Activated CD4-positive, alpha-beta T cell treated with anti-CD3 and anti-CD28 coated beads, Interleukin-2, amount 10 ng/mL, durations not matched to agents 7 days and 5 days (primary cell): ENCODE measurements around the gene SEC16A. TPM values are rescaled to one million over a fixed set of nuclear protein-coding genes. Genes with fewer than 3 reads are reported as not detected.
"Not testable (repeated sequence)": the region's sequence is repeated elsewhere in the genome, so short reads cannot be mapped to it uniquely, and the experiment has no call there.

ENCODE experiments used
- CTCF ChIA-PET: fragments of 350-600 bp; sonication (Branson Sonifier 250); formaldehyde crosslinking; loops from one replicate; lab custom pipeline; 2021; ENCODE audit warnings: antibody characterized with exemption; lab: Charles Lee
- POLR2A ChIA-PET: fragments of 350-600 bp; sonication (Branson Sonifier 250); formaldehyde crosslinking; loops from one replicate; lab custom pipeline; 2021; ENCODE audit warnings: antibody characterized with exemption; lab: Charles Lee
- DNase-seq: peaks from one replicate; pipeline ENCODE4 v3.0.0-alpha.2; 2020
- H3K27ac Mint-ChIP-seq: one replicate; pipeline ENCODE4 v1.8.0; 2021; ENCODE audit warnings: mild to moderate bottlenecking, moderate library complexity, mixed read lengths
- H3K27me3 Mint-ChIP-seq: one replicate; pipeline ENCODE4 v1.8.0; 2021; ENCODE audit warnings: mixed read lengths
- H3K36me3 Mint-ChIP-seq: one replicate; pipeline ENCODE4 v1.8.0; 2021; ENCODE audit warnings: low read depth, mixed read lengths
- H3K4me1 Mint-ChIP-seq: one replicate; pipeline ENCODE4 v1.8.0; 2021; ENCODE audit warnings: mixed read lengths
- H3K4me3 Mint-ChIP-seq: one replicate; pipeline ENCODE4 v1.8.0; 2021; ENCODE audit warnings: mild to moderate bottlenecking, moderate library complexity, mixed read lengths
- H3K9me3 Mint-ChIP-seq: one replicate; pipeline ENCODE4 v1.8.0; 2021; ENCODE audit warnings: mixed read lengths
- total RNA-seq, 2 experiments: library from RNA; stranded (reverse); gene quantifications; one replicate each; pipeline ENCODE4 v1.2.3, GENCODE V29; 2021

The SEC16A gene
- total RNA-seq, 2 experiments from 2014 or later: 72.1 to 74.5 TPM

- DNase-seq: no peak
- Mint-ChIP-seq H3K4me3 (no peak overlapping the region), H3K4me1 (peaks cover 2% of the 10 kb centered on the region), H3K9me3 (no peaks in the 10 kb centered on the region), H3K36me3 (peaks cover 34% of the 10 kb centered on the region), H3K27ac (peak overlapping the region; percentile 14), H3K27me3 (no peaks in the 10 kb centered on the region)
- ChIA-PET POLR2A (interaction anchor here (0.6 kb wide), 1 partner anchor 97 kb away, joined by 3 read pairs; no protein-coding TSS in a partner anchor), CTCF (interaction anchor here (1.2 kb wide), 1 partner anchor 9 kb away, joined by 3 read pairs; no protein-coding TSS in a partner anchor)
Measured at GRCh38 chr9:136418182-136419091, 64.4 kb downstream of the SEC16A start.

GRCh38 chr9:136416914-136417313, 65.9 kb downstream of the SEC16A start:
- H3K4me3 Mint-ChIP-seq: no peak overlapping the region
- H3K9me3 Mint-ChIP-seq: no peaks in the 10 kb centered on the region
- POLR2A ChIA-PET: no interaction called here
- H3K4me1 Mint-ChIP-seq: peaks cover 9% of the 10 kb centered on the region
- CTCF ChIA-PET: interaction anchor here (0.7 kb wide), 1 partner anchor 135 kb away, joined by 7 read pairs; no protein-coding TSS in a partner anchor
- H3K27ac Mint-ChIP-seq: no peak overlapping the region
- no peaks in the 10 kb centered on the region for H3K27me3 Mint-ChIP-seq
- H3K36me3 Mint-ChIP-seq: peaks cover 39% of the 10 kb centered on the region
- no peak for DNase-seq

GRCh38 chr9:136416427-136416826, 66.4 kb downstream of the SEC16A start:
- Mint-ChIP-seq H3K36me3 (peaks cover 41% of the 10 kb centered on the region), H3K4me3 (no peak overlapping the region), H3K27ac (no peak overlapping the region), H3K4me1 (peaks cover 14% of the 10 kb centered on the region), H3K27me3 (no peaks in the 10 kb centered on the region), H3K9me3 (no peaks in the 10 kb centered on the region)
- CTCF ChIA-PET: no interaction called here
- no peak for DNase-seq
- POLR2A ChIA-PET: no interaction called here

GRCh38 chr9:136412962-136413361, 69.9 kb downstream of the SEC16A start:
- peaks cover 37% of the 10 kb centered on the region for H3K4me1 Mint-ChIP-seq
- ChIA-PET POLR2A (no interaction called here), CTCF (no interaction called here)
- H3K27ac Mint-ChIP-seq: peak overlapping the region; percentile 71
- H3K27me3 Mint-ChIP-seq: no peaks in the 10 kb centered on the region
- H3K4me3 Mint-ChIP-seq: no peak overlapping the region
- DNase-seq: no peak
- no peaks in the 10 kb centered on the region for H3K9me3 Mint-ChIP-seq
- H3K36me3 Mint-ChIP-seq: peaks cover 43% of the 10 kb centered on the region

- POLR2A ChIA-PET: no interaction called here
- H3K36me3 Mint-ChIP-seq: peaks cover 45% of the 10 kb centered on the region
- peaks cover 45% of the 10 kb centered on the region for H3K4me1 Mint-ChIP-seq
- H3K27ac Mint-ChIP-seq: peak overlapping the region; percentile 93
- DNase-seq: no peak
- no peaks in the 10 kb centered on the region for H3K9me3 Mint-ChIP-seq
- peak overlapping the region; percentile 87 for H3K4me3 Mint-ChIP-seq
- H3K27me3 Mint-ChIP-seq: no peaks in the 10 kb centered on the region
- CTCF ChIA-PET: no interaction called here
Measured at GRCh38 chr9:136411378-136411777, 71.5 kb downstream of the SEC16A start.

- Mint-ChIP-seq H3K9me3 (no peaks in the 10 kb centered on the region), H3K27me3 (no peaks in the 10 kb centered on the region), H3K4me3 (peak within 1 kb of the TSS; percentile 87), H3K4me1 (peaks cover 48% of the 10 kb centered on the region), H3K27ac (peak within 1 kb of the TSS; percentile 93), H3K36me3 (peaks cover 44% of the 10 kb centered on the region)
- POLR2A ChIA-PET: no interaction called here
- CTCF ChIA-PET: interaction anchor here (0.6 to 1.9 kb wide), 6 partner anchors 10 to 1034 kb away, joined by 3 to 9 read pairs (median 4); partner anchors contain the start of genes DNLZ and SNAPC4
- peak; percentile 95 for DNase-seq
Measured at GRCh38 chr9:136410500-136411287, 72.1 kb downstream of the SEC16A start, which contains the start of the genes ENTR1 and PMPCA. Gene ENTR1, minus strand, starts transcription at chr9:136410614. Its CDS starts 217 bp downstream, at chr9:136410397. Gene PMPCA, plus strand, starts transcription at chr9:136410658. Its CDS starts 11 bp downstream, at chr9:136410669.

GRCh38 chr9:136409557-136410455, 73.0 kb downstream of the SEC16A start:
- peak; percentile 35 for DNase-seq
- Mint-ChIP-seq H3K27me3 (no peaks in the 10 kb centered on the region), H3K36me3 (peaks cover 51% of the 10 kb centered on the region), H3K4me3 (peak overlapping the region; percentile 85), H3K27ac (peak overlapping the region; percentile 92), H3K9me3 (no peaks in the 10 kb centered on the region), H3K4me1 (peaks cover 57% of the 10 kb centered on the region)
- ChIA-PET POLR2A (interaction anchor here (0.6 kb wide), 2 partner anchors 45 to 265 kb away, joined by 3 read pairs; no protein-coding TSS in a partner anchor), CTCF (interaction anchor here (0.6 to 1.9 kb wide), 8 partner anchors 9 to 1035 kb away, joined by 3 to 9 read pairs (median 4); partner anchors contain the start of genes DNLZ and SNAPC4)

DNA sequence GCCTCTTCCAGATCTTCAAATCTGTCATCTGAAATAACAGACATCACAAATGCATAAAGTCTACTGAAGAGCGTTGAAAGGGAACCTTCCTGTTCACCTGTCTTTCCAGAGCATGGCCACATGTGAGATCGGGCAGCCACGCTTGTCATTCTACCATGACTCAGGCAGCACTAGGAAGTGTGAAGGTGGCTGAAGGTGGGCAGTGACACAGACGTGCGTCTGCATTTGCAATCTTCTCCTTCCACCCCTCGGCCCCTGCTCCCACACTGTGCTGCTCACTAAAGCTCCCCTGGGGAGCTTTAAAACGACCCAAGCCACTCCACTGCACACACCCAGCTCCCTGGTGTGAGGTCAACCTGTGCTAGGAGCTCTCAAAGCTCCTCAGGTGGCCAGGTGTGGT, 74.9 kb downstream of the SEC16A start:
- ChIA-PET CTCF (interaction anchor here (0.6 kb wide), 1 partner anchor 29 kb away, joined by 3 read pairs; no protein-coding TSS in a partner anchor), POLR2A (no interaction called here)
- no peaks in the 10 kb centered on the region for H3K27me3 Mint-ChIP-seq
- H3K4me3 Mint-ChIP-seq: no peak overlapping the region
- no peaks in the 10 kb centered on the region for H3K9me3 Mint-ChIP-seq
- DNase-seq: no peak
- H3K27ac Mint-ChIP-seq: peak overlapping the region; percentile 17
- H3K4me1 Mint-ChIP-seq: peaks cover 69% of the 10 kb centered on the region
- peaks cover 52% of the 10 kb centered on the region for H3K36me3 Mint-ChIP-seq

GRCh38 chr9:136407061-136407460, 75.8 kb downstream of the SEC16A start:
- H3K9me3 Mint-ChIP-seq, POLR2A ChIA-PET, H3K27me3 Mint-ChIP-seq, DNase-seq, H3K27ac Mint-ChIP-seq, H3K4me3 Mint-ChIP-seq: not testable (repeated sequence)
- CTCF ChIA-PET: interaction anchor here (1.3 to 2.3 kb wide), 2 partner anchors 44 to 222 kb away, joined by 3 to 17 read pairs; partner anchors contain the start of gene DNLZ
- Mint-ChIP-seq H3K4me1 (peaks cover 72% of the 10 kb centered on the region), H3K36me3 (peaks cover 54% of the 10 kb centered on the region)

GRCh38 chr9:136405904-136406303, 76.9 kb downstream of the SEC16A start:
- H3K4me3 Mint-ChIP-seq, H3K9me3 Mint-ChIP-seq, H3K27me3 Mint-ChIP-seq, POLR2A ChIA-PET, DNase-seq, H3K27ac Mint-ChIP-seq: not testable (repeated sequence)
- CTCF ChIA-PET: interaction anchor here (0.6 to 2.3 kb wide), 2 partner anchors 43 to 52 kb away, joined by 3 to 17 read pairs; partner anchors contain the start of gene DNLZ
- H3K36me3 Mint-ChIP-seq: peaks cover 54% of the 10 kb centered on the region
- H3K4me1 Mint-ChIP-seq: peaks cover 69% of the 10 kb centered on the region

DNA sequence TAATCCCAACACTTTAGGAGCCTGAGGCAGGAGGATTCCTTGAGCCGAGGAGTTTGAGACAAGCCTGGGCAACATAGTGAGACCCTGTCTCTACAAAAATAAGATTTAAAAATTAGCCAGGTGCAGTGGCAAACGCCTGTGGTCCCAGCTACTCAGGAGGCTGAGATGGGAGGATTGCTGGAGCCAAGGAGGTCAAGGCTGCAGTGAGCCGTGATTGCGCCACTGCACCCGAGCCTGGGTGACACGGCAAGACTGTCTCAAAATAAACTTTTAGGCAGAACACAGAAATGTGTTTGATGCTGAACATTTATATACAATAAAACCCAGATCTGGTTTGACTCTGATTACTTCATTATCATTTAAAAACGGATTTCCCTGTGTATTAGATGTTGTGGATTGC, 77.4 kb downstream of the SEC16A start:
- Mint-ChIP-seq H3K36me3 (peaks cover 54% of the 10 kb centered on the region), H3K9me3 (no peaks in the 10 kb centered on the region), H3K27ac (no peak overlapping the region), H3K4me1 (peaks cover 73% of the 10 kb centered on the region), H3K4me3 (no peak overlapping the region), H3K27me3 (no peaks in the 10 kb centered on the region)
- ChIA-PET POLR2A (no interaction called here), CTCF (interaction anchor here (2.3 kb wide), 1 partner anchor 42 kb away, joined by 17 read pairs; the partner anchor contains the start of gene DNLZ)
- no peak for DNase-seq
